ENCODE results near the gene TNIP1.

The TNIP1 gene

GRCh38 chr5:151037561-151038411 is 43.0 kb downstream of the TNIP1 start:
- DNase-seq, result no peak

DNA sequence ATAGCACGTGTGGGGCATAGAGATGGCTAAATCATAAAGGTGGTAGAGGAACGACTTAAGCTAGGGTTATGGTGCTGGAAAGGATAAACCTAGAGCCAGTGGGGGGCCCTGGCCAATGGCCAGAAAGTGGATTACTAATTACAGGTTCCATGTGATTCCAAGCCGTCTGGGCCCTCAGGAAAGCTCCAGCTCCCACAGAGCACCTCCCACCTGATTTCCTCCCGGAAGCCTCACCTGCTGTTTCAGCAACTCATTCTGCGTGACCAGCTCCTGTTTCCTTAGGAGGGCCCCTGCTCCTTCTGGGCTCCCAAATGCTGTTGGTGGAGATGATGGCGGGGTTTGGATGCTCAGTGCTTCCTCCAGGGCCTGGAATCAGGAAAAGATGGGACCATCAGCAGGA is 44.3 kb downstream of the TNIP1 start:
- peak; percentile 37 for DNase-seq

GRCh38 chr5:151034422-151035379 is 46.1 kb downstream of the TNIP1 start:
- DNase-seq, result no peak

DNA sequence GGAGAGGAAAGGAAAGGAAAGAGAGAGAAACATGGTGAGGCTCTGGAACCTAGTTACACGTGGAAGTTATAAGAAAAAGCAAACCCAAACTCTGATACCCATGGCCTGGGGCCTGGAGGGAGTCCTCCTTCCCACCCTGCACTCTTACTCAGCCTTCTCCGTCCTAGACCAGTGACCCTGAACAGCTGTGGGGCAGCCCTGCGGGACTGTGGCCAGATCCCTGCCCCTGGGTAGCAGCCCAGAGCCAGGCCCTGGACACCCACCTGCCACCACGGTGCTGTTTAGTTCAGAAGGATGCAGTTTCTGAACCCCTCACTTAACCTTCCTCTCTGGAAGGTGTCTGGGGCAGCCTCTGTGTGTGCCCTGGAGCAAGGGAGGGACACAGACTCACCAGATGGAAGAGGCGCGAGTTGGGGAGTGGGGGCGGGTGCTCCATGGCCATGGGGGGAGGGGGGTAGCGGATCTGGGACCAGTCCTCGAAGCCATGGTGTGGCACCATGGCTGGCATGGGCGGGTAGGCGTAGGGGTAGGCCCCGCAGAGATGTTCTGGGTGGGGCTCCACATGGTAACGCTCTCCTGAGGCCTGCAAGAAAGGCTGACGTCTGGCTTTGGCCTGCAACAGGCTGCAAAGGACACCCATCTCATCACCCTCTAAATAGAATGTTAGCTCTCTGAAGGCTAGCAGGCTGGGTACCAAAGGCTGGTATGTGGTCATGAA is 47.5 kb downstream of the TNIP1 start:
- DNase-seq, result no peak

- DNase-seq, result no peak
Measured at GRCh38 chr5:151031554-151031953, 49.3 kb downstream of the TNIP1 start.

DNA sequence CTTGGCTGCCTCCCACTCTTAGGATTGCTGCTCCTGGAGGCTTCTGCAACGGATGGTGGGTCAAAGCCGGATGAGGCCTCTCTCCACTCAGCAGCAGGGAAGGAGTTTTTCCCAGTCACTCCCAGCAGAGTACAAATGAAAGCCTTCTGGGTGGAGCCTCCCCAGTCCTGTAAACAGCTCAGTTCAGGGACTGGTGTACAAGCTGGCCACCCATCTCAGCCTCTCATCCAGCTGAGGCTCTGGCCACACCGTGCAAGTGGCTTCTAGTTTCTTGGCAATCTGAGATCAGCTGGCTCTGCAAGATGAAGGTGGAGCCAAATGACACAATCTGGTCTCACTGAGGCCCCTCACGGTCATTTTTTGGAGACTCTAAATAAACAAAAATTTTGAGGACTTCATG is 50.5 kb downstream of the TNIP1 start:
- no peak for DNase-seq

- DNase-seq, result no peak
Measured at GRCh38 chr5:151030056-151030336, 50.8 kb downstream of the TNIP1 start.

GRCh38 chr5:151029179-151030055 is 51.4 kb downstream of the TNIP1 start:
- no peak for DNase-seq

DNA sequence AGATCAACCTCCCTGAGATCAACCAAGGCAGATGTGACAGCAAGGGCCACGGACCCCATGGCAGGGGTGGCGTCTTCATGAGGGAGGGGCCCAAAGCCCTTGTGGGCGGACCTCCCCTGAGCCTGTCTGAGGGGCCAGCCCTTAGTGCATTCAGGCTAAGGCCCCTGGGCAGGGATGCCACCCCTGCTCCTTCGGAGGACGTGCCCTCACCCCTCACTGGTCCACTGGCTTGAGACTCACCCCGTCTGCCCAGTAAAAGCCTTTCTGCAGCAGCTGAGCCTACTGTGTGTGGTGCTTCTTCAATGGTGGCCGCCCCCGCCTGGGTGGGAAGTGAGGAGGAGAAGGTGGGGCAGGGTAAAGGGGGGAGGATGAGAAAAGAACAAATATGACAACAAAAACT is 52.1 kb downstream of the TNIP1 start:
- DNase-seq, result no peak

GRCh38 chr5:151027961-151028479 is 52.8 kb downstream of the TNIP1 start:
- no peak for DNase-seq

GRCh38 chr5:151026679-151027078 is 54.2 kb downstream of the TNIP1 start:
- DNase-seq, result no peak

DNA sequence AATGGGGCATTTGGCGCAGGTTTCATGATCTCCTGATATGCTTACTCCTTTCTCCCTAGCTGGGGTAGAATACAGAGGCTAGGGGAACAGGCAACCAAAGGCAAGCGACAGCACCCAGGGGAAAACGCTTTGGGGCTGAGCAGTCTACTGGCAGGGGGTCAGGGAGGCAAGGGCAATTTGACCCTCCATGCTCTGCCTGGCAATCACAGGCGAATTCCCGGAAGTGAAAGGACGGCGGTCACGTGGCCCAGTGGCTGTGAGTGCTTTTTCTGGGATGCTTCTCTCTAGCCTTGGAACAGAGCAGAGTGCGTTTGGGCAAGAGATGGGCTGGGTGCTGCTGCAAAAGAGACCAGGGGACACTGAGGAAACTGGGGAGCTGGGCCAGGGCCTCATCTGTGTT is 54.7 kb downstream of the TNIP1 start:
- no peak for DNase-seq

DNA sequence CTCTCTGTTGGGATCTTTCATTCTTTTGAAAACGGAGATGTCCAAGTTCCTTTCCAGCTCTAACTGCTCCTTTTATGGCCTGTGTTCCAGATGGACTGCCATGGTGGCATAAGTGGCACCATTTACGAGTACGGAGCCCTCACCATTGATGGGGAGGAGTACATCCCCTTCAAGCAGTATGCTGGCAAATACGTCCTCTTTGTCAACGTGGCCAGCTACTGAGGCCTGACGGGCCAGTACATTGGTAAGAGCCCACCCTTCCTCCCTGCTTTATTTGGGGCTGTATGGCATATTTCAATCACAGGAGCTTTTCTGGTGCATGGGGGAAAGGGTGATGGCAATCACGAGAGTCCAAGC is 55.6 kb downstream of the TNIP1 start:
- no peak for DNase-seq

DNA sequence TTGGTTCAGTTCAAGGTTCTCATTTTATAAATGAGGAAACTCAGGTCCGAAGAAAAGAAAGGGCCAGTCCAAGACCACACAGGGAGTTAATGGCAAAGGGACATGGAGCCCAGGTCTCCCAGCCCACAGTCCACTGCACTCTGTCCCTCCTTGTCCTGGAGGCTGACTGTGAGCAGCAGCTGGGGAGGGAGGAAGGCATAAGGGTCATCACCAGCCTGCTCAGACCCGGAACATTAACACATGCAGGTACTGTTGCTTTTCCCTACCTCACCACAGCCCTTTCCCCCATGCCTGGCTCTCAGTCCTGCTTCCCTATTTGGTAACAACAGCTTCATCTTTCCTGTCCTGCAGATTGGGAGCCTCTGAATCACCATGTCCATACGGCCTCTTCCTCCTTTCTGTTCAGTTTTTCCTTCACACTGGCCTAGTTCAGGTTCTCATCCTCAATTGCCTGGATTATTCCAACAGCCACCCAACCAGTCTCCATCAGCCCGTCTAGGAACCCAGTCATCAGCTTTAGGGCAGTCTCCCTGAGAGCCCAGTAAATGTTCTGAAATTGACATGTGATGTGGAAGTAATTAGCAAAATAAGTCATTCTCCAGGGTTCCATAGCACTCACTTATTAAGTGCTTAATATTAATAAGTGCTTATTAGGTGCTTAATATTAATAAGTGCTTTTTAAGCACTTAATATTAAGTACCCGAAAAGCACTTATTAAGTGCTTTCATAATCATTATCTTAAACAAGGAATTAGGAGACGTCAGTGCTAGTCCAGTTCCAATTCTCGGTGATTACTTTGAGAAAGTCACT is 56.2 kb downstream of the TNIP1 start:
- DNase-seq, result no peak

GRCh38 chr5:151023651-151024050 is 57.2 kb downstream of the TNIP1 start:
- no peak for DNase-seq

DNA sequence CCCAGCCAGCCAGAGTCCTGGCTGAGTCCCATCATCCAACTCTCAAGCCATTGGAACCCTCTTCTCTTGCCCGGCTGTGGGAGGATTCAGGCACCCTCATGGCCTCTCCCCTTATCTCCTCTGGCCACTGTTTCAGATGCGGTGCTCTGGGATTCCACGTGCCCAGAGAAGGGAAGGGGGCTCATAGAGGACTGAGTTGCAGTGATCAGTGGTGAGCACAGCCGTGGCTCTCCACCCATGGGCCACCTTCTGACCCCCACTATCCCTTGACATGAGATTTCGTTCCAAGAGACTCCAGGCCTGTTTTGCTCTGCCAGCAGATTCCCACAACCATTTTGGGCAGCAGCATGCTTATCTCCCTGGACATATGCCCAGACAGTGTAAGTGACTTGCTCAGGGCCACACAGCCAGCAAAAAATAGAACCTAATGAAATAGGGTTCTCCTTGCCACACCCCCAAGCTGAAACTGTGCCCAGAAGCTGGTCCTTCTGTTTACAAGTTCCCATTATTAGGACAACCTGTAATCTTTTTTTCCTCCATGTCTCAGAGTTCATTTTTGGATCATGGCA is 57.7 kb downstream of the TNIP1 start:
- DNase-seq, result no peak

GRCh38 chr5:151022511-151023018 is 58.3 kb downstream of the TNIP1 start:
- DNase-seq, result no peak

DNA sequence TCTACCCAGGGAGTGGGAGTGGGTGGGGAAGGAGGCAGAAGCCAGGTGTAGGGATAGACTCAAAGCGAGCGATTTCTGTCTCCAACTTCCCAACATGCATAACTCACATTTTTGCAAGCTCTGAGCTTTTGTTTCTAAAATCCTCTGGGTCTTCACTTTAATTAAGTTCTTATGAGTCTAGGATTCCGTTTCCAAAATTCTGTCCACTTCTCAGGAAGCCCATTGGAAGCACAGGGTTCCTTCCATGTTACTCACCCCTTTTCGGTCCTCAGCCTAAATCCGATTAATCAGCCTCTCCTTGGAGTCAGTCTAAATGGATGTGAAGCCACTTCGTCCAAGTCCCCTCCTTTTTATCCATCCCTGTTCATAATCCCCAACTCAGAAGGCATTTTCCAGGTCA is 59.1 kb downstream of the TNIP1 start:
- DNase-seq, result no peak

DNA sequence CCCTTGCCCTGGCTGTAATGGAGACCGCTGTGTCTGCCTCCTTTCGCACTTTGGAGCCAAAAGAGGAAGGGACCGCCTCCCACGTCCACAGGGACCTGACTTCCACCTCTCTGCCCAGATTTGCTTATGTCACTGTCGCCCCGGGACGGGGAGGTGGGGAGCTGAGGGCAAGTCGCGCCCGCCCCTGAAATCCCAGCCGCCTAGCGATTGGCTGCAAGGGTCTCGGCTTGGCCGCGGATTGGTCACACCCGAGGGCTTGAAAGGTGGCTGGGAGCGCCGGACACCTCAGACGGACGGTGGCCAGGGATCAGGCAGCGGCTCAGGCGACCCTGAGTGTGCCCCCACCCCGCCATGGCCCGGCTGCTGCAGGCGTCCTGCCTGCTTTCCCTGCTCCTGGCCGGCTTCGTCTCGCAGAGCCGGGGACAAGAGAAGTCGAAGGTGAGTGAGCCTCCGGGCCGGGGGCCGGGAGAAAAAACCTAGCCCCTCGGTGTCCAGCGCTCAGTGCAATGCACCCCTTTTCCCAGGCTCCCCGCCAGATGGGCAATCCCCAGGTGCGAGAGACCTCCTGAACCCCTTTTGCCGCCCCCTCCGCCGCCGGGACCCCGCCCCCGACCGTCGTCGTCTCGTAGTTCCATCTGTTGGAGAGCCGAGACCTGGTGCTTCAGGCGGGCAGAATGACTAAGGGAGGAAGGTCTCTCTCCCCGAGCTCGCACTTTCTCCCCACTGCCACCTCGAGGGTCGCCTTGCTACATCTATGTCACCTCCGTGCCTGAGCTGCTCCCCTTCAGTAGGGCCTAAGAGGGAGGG is 60.3 kb downstream of the TNIP1 start, which contains the start of gene GPX3:
Gene GPX3 (plus strand): TSS at position 288 of the 807 bp plus-strand sequence. CDS start 64 bp downstream, at position 352.
- DNase-seq, result peak; percentile 9

GRCh38 chr5:151019331-151019730 is 61.5 kb downstream of the TNIP1 start:
- no peak for DNase-seq
